K562 (cell line): ENCODE data around the gene UAP1. TPM values are rescaled to one million over a fixed set of nuclear protein-coding genes. Genes with fewer than 3 reads are reported as not detected.

ENCODE experiments used
- ASH1L ChIP-seq: fragments of 450-650 bp; IDR thresholded peaks from 2 replicates; pipeline ENCODE4 v1.6.1; 2018; ENCODE audit warnings: borderline replicate concordance, mild to moderate bottlenecking, low read depth; ENCODE audit not compliant: partially characterized antibody
- ATF7 ChIP-seq: fragments of 450-650 bp; IDR thresholded peaks from 2 replicates; pipeline ENCODE4 v1.7.1; 2014; ENCODE audit warnings: mild to moderate bottlenecking, moderate library complexity
- BCOR ChIP-seq: fragments of 450-650 bp; IDR thresholded peaks from 2 replicates; pipeline ENCODE4 v1.6.1; 2016
- BRD9 ChIP-seq: fragments of 450-650 bp; IDR thresholded peaks from 2 replicates; pipeline ENCODE4 v1.6.1; 2018; ENCODE audit warnings: low read depth; ENCODE audit not compliant: partially characterized antibody
- CCAR2 ChIP-seq: fragments of 200-400 bp; formaldehyde crosslinking; IDR thresholded peaks from 2 replicates; pipeline ENCODE4 v1.6.1; 2017; ENCODE audit warnings: mild to moderate bottlenecking, low read depth, low read length
- CEBPG ChIP-seq, 3 experiments: fragments of 200-800 bp in 1 of 3; sonication (Bioruptor generic) in 1 of 3; sonication (generic) in 1 of 3; formaldehyde crosslinking in 1 of 3; IDR thresholded peaks in 2 of 3; conservative IDR thresholded peaks in 1 of 3; 2 replicates each; pipeline versions ENCODE4 v1.6.1 to v1.8.0; 2016 to 2022; ENCODE audit warnings: missing compliant biosample characterization in 2 of 3, missing genetic modification characterization in 2 of 3, mild to moderate bottlenecking in 1 of 3, missing genetic modification reagents in 1 of 3
- DACH1 ChIP-seq: fragments of 450-650 bp; IDR thresholded peaks from 2 replicates; pipeline ENCODE4 v1.6.1; 2018; ENCODE audit not compliant: partially characterized antibody
- ELF1 ChIP-seq: fragments of 200-800 bp; sonication (Bioruptor generic); IDR thresholded peaks from 2 replicates; pipeline ENCODE4 v1.6.1; 2016; ENCODE audit warnings: missing genetic modification characterization, missing compliant biosample characterization
- ELK1 ChIP-seq: sonication (generic); formaldehyde crosslinking; IDR thresholded peaks from 2 replicates; pipeline ENCODE4 v1.8.1; 2022; ENCODE audit warnings: missing genetic modification reagents
- FOXJ3 ChIP-seq: sonication (generic); formaldehyde crosslinking; IDR thresholded peaks from 2 replicates; pipeline ENCODE4 v1.4.0; 2020; ENCODE audit warnings: mild to moderate bottlenecking, missing genetic modification reagents
- GATAD2B ChIP-seq: fragments of 450-650 bp; IDR thresholded peaks from 2 replicates; pipeline ENCODE4 v1.6.1; 2017; ENCODE audit warnings: mild to moderate bottlenecking, borderline replicate concordance
- MGA ChIP-seq: fragments of 450-650 bp; IDR thresholded peaks from 2 replicates; pipeline ENCODE4 v1.6.1; 2016; ENCODE audit warnings: mild to moderate bottlenecking, moderate library complexity
- POLR2G ChIP-seq: fragments of 200-400 bp; formaldehyde crosslinking; IDR thresholded peaks from 2 replicates; pipeline ENCODE4 v1.6.1; 2017; ENCODE audit warnings: low read depth, mild to moderate bottlenecking, antibody characterized with exemption, low read length, moderate library complexity
- ZNF57 ChIP-seq: fragments of 450-650 bp; formaldehyde crosslinking; IDR thresholded peaks from 2 replicates; pipeline ENCODE4 v1.4.0; 2020; ENCODE audit warnings: mild to moderate bottlenecking, moderate library complexity
- polyA plus RNA-seq, 8 experiments: library from polyadenylated mRNA; depleted of rRNA in 4 of 8; stranded (reverse) in 5 of 8; unstranded in 3 of 8; fragments of >200 nt; fragmentation: Nextera tagmentation in 2 of 8; fragmentation: Illumina TruSeq in 1 of 8; extraction: Ambion mirVana in 2 of 8; extraction: Trizol in 1 of 8; gene quantifications; 2 replicates each; pipeline versions ENCODE4 v1.2.1 to v1.2.3, GENCODE V29; 2011 to 2014; ENCODE audit warnings: inconsistent platforms in 1 of 8, missing spikeins in 1 of 8
- total RNA-seq, 7 experiments: library from RNA; depleted of rRNA in 6 of 7; stranded (reverse); fragments of >200 nt in 6 of 7; fragmentation: Illumina TruSeq in 2 of 7; extraction: Trizol in 2 of 7; gene quantifications; 2 replicates each; pipeline versions ENCODE4 v1.2.1 to v1.2.3, GENCODE V29; 2011 to 2021; ENCODE audit warnings: low replicate concordance in 1 of 7
- TF ChIP-seq, protein P1 (sequence below): sonication (generic); formaldehyde crosslinking; IDR thresholded peaks from 2 replicates; pipeline ENCODE4 v1.8.0; 2022; ENCODE audit warnings: mild to moderate bottlenecking, low read depth, missing genetic modification reagents

Gene UAP1
- total and polyA plus RNA-seq, 9 of the 15 experiments (the other 6 are each of a cell fraction or from before 2014, with no cell fraction given), result 182 to 317 (median 213) TPM

- TF ChIP-seq ELK1 (no peak), ELF1 (tag) (no peak), BRD9 (peak; percentile 43), POLR2G (no peak), DACH1 (peak; percentile 35), ZNF57 (no peak), ATF7 (0 out of 2 replicates have a peak, but pooled peaks have one; percentile 17), CCAR2 (no peak), BCOR (no peak), ASH1L (no peak), MGA (0 out of 2 replicates have a peak, but pooled peaks have one; percentile 11), CEBPG (CRISPR knock-in tag; IDR thresholded peaks at IDR 0.05) (0 out of 2 replicates have a peak, but pooled peaks have one; percentile 7), CEBPG (tag; conservative IDR thresholded peaks at IDR 0.05 in 1 of 2, IDR thresholded peaks at IDR 0.05 in 1 of 2) (no peak), GATAD2B (no peak), FOXJ3 (no peak)
- TF ChIP-seq, protein P1, sequence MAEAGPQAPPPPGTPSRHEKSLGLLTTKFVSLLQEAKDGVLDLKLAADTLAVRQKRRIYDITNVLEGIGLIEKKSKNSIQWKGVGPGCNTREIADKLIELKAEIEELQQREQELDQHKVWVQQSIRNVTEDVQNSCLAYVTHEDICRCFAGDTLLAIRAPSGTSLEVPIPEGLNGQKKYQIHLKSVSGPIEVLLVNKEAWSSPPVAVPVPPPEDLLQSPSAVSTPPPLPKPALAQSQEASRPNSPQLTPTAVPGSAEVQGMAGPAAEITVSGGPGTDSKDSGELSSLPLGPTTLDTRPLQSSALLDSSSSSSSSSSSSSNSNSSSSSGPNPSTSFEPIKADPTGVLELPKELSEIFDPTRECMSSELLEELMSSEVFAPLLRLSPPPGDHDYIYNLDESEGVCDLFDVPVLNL (CRISPR knock-in tag), result no peak
These were observed 3.3 kb downstream of the UAP1 start (continued) for GRCh38 chr1:162564762-162565218.
